Brain microvascular endothelial cell (primary cell): ENCODE results near the gene FOXJ3.

Source experiments
- DNase-seq: peaks from one replicate; pipeline ENCODE4 v3.0.0-alpha.2; 2020
- H3K27ac ChIP-seq: fragments of 250-450 bp; sonication (Bioruptor Pico); 2 replicates; pipeline ENCODE4 v1.5.1; 2020; ENCODE audit warnings: mild to moderate bottlenecking, moderate library complexity
- H3K27me3 ChIP-seq: fragments of 250-450 bp; sonication (Bioruptor Pico); replicated peaks from 2 replicates; pipeline ENCODE4 v1.5.1; 2020; ENCODE audit warnings: mild to moderate bottlenecking
- H3K36me3 ChIP-seq: fragments of 250-450 bp; sonication (Bioruptor Pico); replicated peaks from 2 replicates; pipeline ENCODE4 v1.5.1; 2020; ENCODE audit warnings: mild to moderate bottlenecking
- H3K4me3 ChIP-seq: 2 replicates; pipeline ENCODE4 v1.5.1; 2011; ENCODE audit warnings: low read depth, mild to moderate bottlenecking, control low read depth, low read length, moderate library complexity
- CTCF ChIP-seq: IDR thresholded peaks from 2 replicates; pipeline ENCODE4 v1.5.1; 2011; ENCODE audit warnings: low read depth, mild to moderate bottlenecking, moderate library complexity, low read length, control low read depth, inconsistent platforms; ENCODE audit errors: missing control alignments
- in situ Hi-C: cut with HindIII; loops from 2 replicates; pipeline ENCODE4 v1.10.0; 2017; ENCODE audit warnings: low sequenced_read_pairs, low pct_ligation_motif_present

FOXJ3 gene

DNA sequence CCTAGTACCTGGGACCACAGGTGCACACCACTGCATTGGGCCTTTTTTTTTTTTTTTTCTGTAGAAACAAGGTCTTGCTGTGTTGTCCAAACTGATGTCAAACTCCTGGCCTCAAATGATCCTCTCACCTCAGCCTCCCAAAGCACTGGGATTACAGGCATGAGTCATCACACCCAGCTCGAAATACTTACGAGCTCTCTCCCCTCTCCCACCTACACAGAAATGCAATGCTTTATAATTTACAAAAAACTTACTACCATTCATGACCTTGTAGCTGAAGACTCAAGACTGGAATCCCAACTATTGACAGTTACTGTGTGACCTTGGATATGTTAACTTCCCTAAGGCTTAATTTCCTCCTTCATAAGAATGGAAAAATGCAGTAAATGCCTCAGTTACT is 18.7 kb downstream of the FOXJ3 start:
- no peak for DNase-seq
- Histone ChIP-seq H3K4me3 (no peak overlapping the region), H3K36me3 (no peaks in the 10 kb centered on the region), H3K27me3 (no peaks in the 10 kb centered on the region), H3K27ac (no peak overlapping the region)
- TF ChIP-seq CTCF = no peak
- in situ Hi-C loops = no loop called here

DNA sequence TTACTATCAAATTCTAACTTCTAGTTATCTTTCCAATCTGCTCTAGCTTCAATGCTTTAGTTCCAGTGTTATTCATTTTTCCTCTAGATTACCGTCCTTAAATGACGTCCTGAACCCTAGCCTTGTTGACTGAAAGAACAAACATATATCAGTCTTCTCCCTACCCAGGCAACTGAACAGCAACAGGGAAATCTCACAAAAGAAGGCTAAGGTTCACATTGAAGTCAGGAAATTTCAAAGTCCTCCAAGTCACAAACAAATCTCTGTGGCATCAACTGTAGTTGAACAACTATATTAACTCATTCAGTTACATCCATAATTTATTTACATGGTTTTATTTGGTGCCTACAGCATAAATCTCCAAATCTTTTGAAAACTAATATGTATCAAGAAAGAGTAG is 19.5 kb downstream of the FOXJ3 start:
- DNase-seq = no peak
- H3K27ac ChIP-seq = no peak overlapping the region
- H3K4me3 ChIP-seq = no peak overlapping the region
- no peak for TF ChIP-seq CTCF
- H3K36me3 ChIP-seq = no peaks in the 10 kb centered on the region
- no peaks in the 10 kb centered on the region for H3K27me3 ChIP-seq
- in situ Hi-C loops = no loop called here

DNA sequence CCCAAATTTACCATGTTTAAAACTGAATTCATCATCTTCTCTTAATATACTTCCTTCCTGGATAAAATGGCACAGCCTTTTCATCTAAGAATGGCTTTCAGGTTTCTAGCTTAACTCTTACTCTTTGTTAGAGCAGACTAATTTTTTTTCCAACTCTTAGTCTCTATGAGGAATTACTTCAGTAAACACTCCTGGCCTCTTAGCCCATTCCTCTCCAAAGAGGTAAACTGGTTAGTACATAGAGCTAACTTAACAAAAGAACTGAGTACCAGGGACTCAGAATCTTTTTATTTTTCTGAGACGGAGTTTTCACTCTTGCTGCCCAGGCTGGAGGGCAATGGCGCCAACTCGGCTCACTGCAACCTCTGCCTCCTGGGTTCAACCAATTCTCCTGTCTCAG is 21.1 kb downstream of the FOXJ3 start:
- no peak overlapping the region for H3K27ac ChIP-seq
- in situ Hi-C loops = no loop called here
- TF ChIP-seq CTCF = no peak
- no peak overlapping the region for H3K4me3 ChIP-seq
- H3K36me3 ChIP-seq = peaks cover 2% of the 10 kb centered on the region
- H3K27me3 ChIP-seq = no peaks in the 10 kb centered on the region
- DNase-seq = no peak

DNA sequence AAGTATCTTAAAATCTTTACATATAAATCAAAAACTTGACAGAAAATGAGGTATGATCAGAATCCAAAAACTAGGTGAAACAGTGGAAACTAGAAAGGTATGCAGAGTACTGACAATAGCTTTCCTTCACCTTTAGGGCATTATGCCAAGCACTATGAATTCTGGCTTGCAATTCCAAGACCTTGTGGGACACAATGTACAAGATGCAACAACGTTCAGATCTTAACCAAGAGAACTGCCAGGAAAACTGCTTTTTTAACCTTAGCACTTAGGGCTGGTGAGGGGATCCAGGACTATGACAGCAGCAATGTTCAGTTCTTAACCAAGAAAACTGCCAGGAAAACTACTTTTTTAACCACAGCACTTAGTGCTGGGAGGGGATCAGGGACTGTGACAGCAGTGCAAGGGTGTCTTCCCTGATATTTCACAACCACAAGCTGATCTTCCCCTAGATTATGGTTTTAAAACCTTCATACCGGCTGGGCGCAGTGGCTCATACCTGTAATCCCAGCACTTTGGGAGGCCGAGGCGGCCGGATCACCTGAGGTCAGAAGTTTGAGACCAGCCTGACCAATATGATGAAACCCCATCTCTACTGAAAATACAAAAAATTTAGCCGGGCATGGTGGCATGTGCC is 22.3 kb downstream of the FOXJ3 start:
- TF ChIP-seq CTCF = no peak
- Histone ChIP-seq H3K4me3 (no peak overlapping the region), H3K27ac (no peak overlapping the region)

GRCh38 chr1:42311897-42312296 is 23.1 kb downstream of the FOXJ3 start:
- in situ Hi-C loops = no loop called here
- Histone ChIP-seq H3K36me3 (peaks cover 2% of the 10 kb centered on the region), H3K4me3 (no peak overlapping the region), H3K27ac (no peak overlapping the region), H3K27me3 (no peaks in the 10 kb centered on the region)
- no peak for DNase-seq
- TF ChIP-seq CTCF = no peak

More for the DNA sequence above, 22.3 kb downstream of the FOXJ3 start:
- Histone ChIP-seq H3K27me3 (no peaks in the 10 kb centered on the region), H3K36me3 (peaks cover 2% of the 10 kb centered on the region)
- in situ Hi-C loops = no loop called here
- no peak for DNase-seq

- Histone ChIP-seq H3K4me3 (no peak overlapping the region), H3K27ac (no peak overlapping the region), H3K36me3 (peaks cover 2% of the 10 kb centered on the region), H3K27me3 (no peaks in the 10 kb centered on the region)
- no peak for DNase-seq
- in situ Hi-C loops = no loop called here
- no peak for TF ChIP-seq CTCF
Measured at GRCh38 chr1:42311138-42311537, 23.9 kb downstream of the FOXJ3 start.
